GM19372 (cell line): Measurements from ENCODE around the gene GRIP1.

ENCODE experiments used
- ATAC-seq: cut with Tn5 transposase; IDR thresholded peaks from one replicate; pipeline ENCODE4 v1.9.1; 2021; ENCODE audit warnings: mild to moderate bottlenecking, low read depth, moderate library complexity; ENCODE audit not compliant: unreplicated experiment

Gene GRIP1

GRCh38 chr12:66352197-66352596, 326.7 kb downstream of the GRIP1 start:
- ATAC-seq: no peak

- ATAC-seq: no peak
These were observed 327.6 kb downstream of the GRIP1 start for GRCh38 chr12:66351301-66351700.

- no peak for ATAC-seq
These were observed 332.9 kb downstream of the GRIP1 start for GRCh38 chr12:66345956-66346355.

GRCh38 chr12:66345212-66345611, 333.7 kb downstream of the GRIP1 start:
- ATAC-seq: no peak

GRCh38 chr12:66341126-66341525, 337.8 kb downstream of the GRIP1 start:
- no peak for ATAC-seq

GRCh38 chr12:66340131-66340530, 338.7 kb downstream of the GRIP1 start:
- ATAC-seq: no peak

- no peak for ATAC-seq
These were observed 341.4 kb downstream of the GRIP1 start for GRCh38 chr12:66337381-66338010.

- ATAC-seq: no peak
These were observed 343.1 kb downstream of the GRIP1 start for GRCh38 chr12:66335746-66336145.

GRCh38 chr12:66331814-66332213, 347.1 kb downstream of the GRIP1 start:
- ATAC-seq: no peak

GRCh38 chr12:66331016-66331415, 347.9 kb downstream of the GRIP1 start:
- ATAC-seq: no peak

GRCh38 chr12:66329941-66330340, 348.9 kb downstream of the GRIP1 start:
- ATAC-seq: no peak

GRCh38 chr12:66323017-66323416, 355.9 kb downstream of the GRIP1 start:
- ATAC-seq: no peak

GRCh38 chr12:66321435-66321834, 357.4 kb downstream of the GRIP1 start:
- ATAC-seq: no peak

GRCh38 chr12:66320996-66321395, 357.9 kb downstream of the GRIP1 start:
- ATAC-seq: no peak

- no peak for ATAC-seq
These were observed 359.5 kb downstream of the GRIP1 start for GRCh38 chr12:66319266-66319954.

GRCh38 chr12:66314278-66314677, 364.6 kb downstream of the GRIP1 start:
- no peak for ATAC-seq

- no peak for ATAC-seq
These were observed 366.7 kb downstream of the GRIP1 start for GRCh38 chr12:66312189-66312588.

- no peak for ATAC-seq
These were observed 369.3 kb downstream of the GRIP1 start for GRCh38 chr12:66309606-66310005.

- ATAC-seq: no peak
These were observed 374.5 kb downstream of the GRIP1 start for GRCh38 chr12:66304296-66304900.

GRCh38 chr12:66303316-66303804, 375.5 kb downstream of the GRIP1 start:
- ATAC-seq: peak; percentile 33

- no peak for ATAC-seq
These were observed 376.1 kb downstream of the GRIP1 start for GRCh38 chr12:66302827-66303169.
